Measurements from ENCODE around the gene CAPN13.

- TF ChIP-seq, protein P1, sequence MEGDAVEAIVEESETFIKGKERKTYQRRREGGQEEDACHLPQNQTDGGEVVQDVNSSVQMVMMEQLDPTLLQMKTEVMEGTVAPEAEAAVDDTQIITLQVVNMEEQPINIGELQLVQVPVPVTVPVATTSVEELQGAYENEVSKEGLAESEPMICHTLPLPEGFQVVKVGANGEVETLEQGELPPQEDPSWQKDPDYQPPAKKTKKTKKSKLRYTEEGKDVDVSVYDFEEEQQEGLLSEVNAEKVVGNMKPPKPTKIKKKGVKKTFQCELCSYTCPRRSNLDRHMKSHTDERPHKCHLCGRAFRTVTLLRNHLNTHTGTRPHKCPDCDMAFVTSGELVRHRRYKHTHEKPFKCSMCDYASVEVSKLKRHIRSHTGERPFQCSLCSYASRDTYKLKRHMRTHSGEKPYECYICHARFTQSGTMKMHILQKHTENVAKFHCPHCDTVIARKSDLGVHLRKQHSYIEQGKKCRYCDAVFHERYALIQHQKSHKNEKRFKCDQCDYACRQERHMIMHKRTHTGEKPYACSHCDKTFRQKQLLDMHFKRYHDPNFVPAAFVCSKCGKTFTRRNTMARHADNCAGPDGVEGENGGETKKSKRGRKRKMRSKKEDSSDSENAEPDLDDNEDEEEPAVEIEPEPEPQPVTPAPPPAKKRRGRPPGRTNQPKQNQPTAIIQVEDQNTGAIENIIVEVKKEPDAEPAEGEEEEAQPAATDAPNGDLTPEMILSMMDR (IDR thresholded peaks at IDR 0.05): no peak
- no peak for TF ChIP-seq POLR2A (IDR thresholded peaks at IDR 0.05)
These were observed 115.9 kb downstream of the CAPN13 start for GRCh38 chr2:30691091-30691947.

Measured in upper lobe of left lung (tissue), 4 donors.